Transverse colon (tissue), 4 donors: ENCODE measurements around the gene SNTN. TPM values are rescaled to one million over a fixed set of nuclear protein-coding genes. Genes with fewer than 3 reads are reported as not detected.

Experiments used
- DNase-seq: peaks from one replicate; pipeline ENCODE4 v3.0.0-alpha.2; 2019
- H3K27ac ChIP-seq, 4 donors: fragments of 200-600 bp; sonication (generic); 2 replicates each; pipeline ENCODE4 v1.5.1; 2016 to 2018; ENCODE audit warnings: inconsistent platforms in 4 of 4
- H3K27me3 ChIP-seq: fragments of 200-600 bp; sonication (generic); 2 replicates; pipeline ENCODE4 v1.5.1; 2017; ENCODE audit warnings: inconsistent platforms
- H3K36me3 ChIP-seq, 4 donors: fragments of 200-600 bp; sonication (generic); 2 replicates each; pipeline ENCODE4 v1.5.1; 2017 to 2019; ENCODE audit warnings: inconsistent platforms in 4 of 4
- H3K4me1 ChIP-seq, 4 donors: fragments of 200-600 bp; sonication (generic); 2 replicates each; pipeline ENCODE4 v1.5.1; 2017 to 2020; ENCODE audit warnings: inconsistent platforms in 4 of 4
- H3K4me3 ChIP-seq, 4 donors: fragments of 200-600 bp; sonication (generic); 1 replicate in 1 of 4; 2 replicates in 3 of 4; pipeline versions ENCODE4 v1.5.1 to v1.6.1; 2017 to 2019; ENCODE audit warnings: inconsistent platforms in 4 of 4
- H3K9me3 ChIP-seq, 2 donors: fragments of 200-600 bp; sonication (generic); 2 replicates each; pipeline ENCODE4 v1.5.1; 2017 to 2019; ENCODE audit warnings: inconsistent platforms in 2 of 2
- CTCF ChIP-seq, 5 experiments: fragments of 200-600 bp in 3 of 5; fragments of 450-650 bp in 2 of 5; sonication (generic) in 3 of 5; IDR thresholded peaks; 1 replicate in 2 of 5; 2 replicates in 3 of 5; pipeline ENCODE4 v1.5.1; 2016 to 2017; ENCODE audit warnings: antibody characterized with exemption in 5 of 5, inconsistent platforms in 3 of 5, mild to moderate bottlenecking in 2 of 5, moderate library complexity in 1 of 5
- EP300 ChIP-seq: sonication (generic); formaldehyde crosslinking; IDR thresholded peaks from one replicate; pipeline ENCODE4 v1.6.1; 2017; ENCODE audit warnings: antibody characterized with exemption, low read depth
- POLR2A ChIP-seq: fragments of 450-650 bp; IDR thresholded peaks from one replicate; pipeline ENCODE4 v1.6.1; 2016; ENCODE audit warnings: antibody characterized with exemption, mild to moderate bottlenecking, moderate library complexity
- POLR2AphosphoS5 ChIP-seq, 3 donors: sonication (generic); formaldehyde crosslinking; IDR thresholded peaks; one replicate each; pipeline ENCODE4 v1.6.1; 2016; ENCODE audit warnings: antibody characterized with exemption in 3 of 3
- WGBS, 2 donors: methylation state at CpG; one replicate each; pipeline ENCODE4 v1.1.5; 2018; ENCODE audit warnings: low coverage in 1 of 2; 5-methylcytosine and 5-hydroxymethylcytosine counted together
- in situ Hi-C, 4 donors: fragments of 200-750 bp; cut with MboI; loops; one replicate each; pipeline versions ENCODE4 v1.15.0 to v1.15.1; 2017; ENCODE audit warnings: low sequenced_read_pairs in 3 of 4, low pct_ligation_motif_present in 1 of 4, low pct_unique_long_range_greater_than_20kb in 1 of 4
- intact Hi-C: fragments of 100-400 bp; cut with DNase I; formaldehyde crosslinking; loops from one replicate; pipeline ENCODE4 v1.15.1; 2023; ENCODE audit warnings: low total_unique reads
- total RNA-seq, 4 donors: library from RNA; depleted of rRNA; stranded (reverse); fragments of >200 nt; gene quantifications; one replicate each; pipeline ENCODE4 v1.1.0, GENCODE V29; 2016

Gene SNTN
- total RNA-seq, 4 donors from 2014 or later: not detected

GRCh38 chr3:63707731-63708130 lies 55.3 kb downstream of the SNTN start:
- Histone ChIP-seq H3K36me3 (no peaks in the 10 kb centered on the region), H3K4me1 (no peaks in the 10 kb centered on the region), H3K27me3 (no peaks in the 10 kb centered on the region), H3K9me3 (no peaks in the 10 kb centered on the region), H3K4me3 (no peak overlapping the region), H3K27ac (no peak overlapping the region)
- in situ Hi-C loops (no loop called here), intact Hi-C loops (no loop called here)
- WGBS, 2 donors: 74 to 78% methylated on average over 1 of the region's 1 CpG
- DNase-seq: no peak
- TF ChIP-seq CTCF (IDR thresholded peaks at IDR 0.05): no peak
- TF ChIP-seq POLR2A: no peak
- no peak for TF ChIP-seq EP300
- TF ChIP-seq POLR2AphosphoS5 (IDR thresholded peaks at IDR 0.05): no peak

DNA sequence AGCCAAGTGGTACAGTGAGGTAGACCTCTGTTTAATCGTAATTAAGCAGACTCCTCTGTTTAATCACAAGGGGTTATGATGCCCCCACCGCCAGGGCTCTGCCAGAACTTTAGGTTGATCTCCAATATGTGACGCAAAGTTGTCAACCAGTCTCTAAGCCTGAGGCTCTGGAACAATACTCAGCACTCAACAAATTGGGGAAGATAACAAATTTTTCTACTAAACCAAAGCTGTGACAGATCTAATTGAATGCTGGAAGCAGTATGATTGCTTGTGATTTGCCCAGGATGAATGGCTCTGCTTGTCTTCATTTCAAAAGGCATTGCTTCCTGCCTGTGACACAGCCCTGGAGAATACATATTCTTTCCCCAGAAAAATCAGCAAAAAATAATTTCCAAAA lies 57.1 kb downstream of the SNTN start:
- H3K4me3 ChIP-seq: no peak overlapping the region
- intact Hi-C loops: no loop called here
- no peaks in the 10 kb centered on the region for H3K36me3 ChIP-seq
- no peaks in the 10 kb centered on the region for H3K27me3 ChIP-seq
- in situ Hi-C loops: no loop called here
- no peak for DNase-seq
- WGBS, 2 donors: 81% methylated on average over 3 of the region's 3 CpGs; no CpG with 5 or more reads in 1 of the 2 donors
- TF ChIP-seq EP300: no peak
- no peak for TF ChIP-seq POLR2A
- TF ChIP-seq POLR2AphosphoS5 (IDR thresholded peaks at IDR 0.05): no peak
- no peak for TF ChIP-seq CTCF (IDR thresholded peaks at IDR 0.05)
- H3K27ac ChIP-seq: no peak overlapping the region
- no peaks in the 10 kb centered on the region for H3K4me1 ChIP-seq
- no peaks in the 10 kb centered on the region for H3K9me3 ChIP-seq

Other genes starting within 250 kb of the SNTN start
- not detected for gene C3orf49, start 166.6 kb downstream of the SNTN start, total RNA-seq
- 10 to 100 TPM in 3 of 4 donors, 1 to 10 TPM in 1; 5.2 to 54.5 (median 40.8) TPM for gene THOC7, start 211.1 kb downstream of the SNTN start, total RNA-seq
- gene ATXN7, start 211.2 kb downstream of the SNTN start, total RNA-seq: 100 to 1,000 TPM in 1 of 4 donors, 10 to 100 TPM in 3; 44.8 to 113 (median 51.0) TPM